HG02852 (cell line): ENCODE data around the gene REG3A.

Source experiments
- ATAC-seq: cut with Tn5 transposase; IDR thresholded peaks from one replicate; pipeline ENCODE4 v1.9.1; 2021; ENCODE audit warnings: mild to moderate bottlenecking, moderate library complexity; ENCODE audit not compliant: unreplicated experiment

REG3A gene

GRCh38 chr2:79122676-79123075, 36.9 kb downstream of the REG3A start:
- ATAC-seq: no peak

GRCh38 chr2:79120194-79120713, 39.3 kb downstream of the REG3A start, which contains the start of gene REG1A:
Gene REG1A (plus strand): TSS chr2:79120488. CDS start chr2:79120862, 374 bp downstream.
- ATAC-seq: no peak

GRCh38 chr2:79116997-79117928, 42.3 kb downstream of the REG3A start:
- no peak for ATAC-seq

- no peak for ATAC-seq
Measured at GRCh38 chr2:79114797-79115494, 44.6 kb downstream of the REG3A start.

GRCh38 chr2:79112269-79112668, 47.3 kb downstream of the REG3A start:
- ATAC-seq: no peak
